ENCODE data around the gene GRAMD1A. TPM values are rescaled to one million over a fixed set of nuclear protein-coding genes. Genes with fewer than 3 reads are reported as not detected.

The GRAMD1A gene
- total and polyA plus RNA-seq, 9 of the 15 experiments (the other 6 are each of a cell fraction or from before 2014, with no cell fraction given), result 1.4 to 63.8 (median 38.5) TPM

GRCh38 chr19:35040826-35041547 is 40.9 kb downstream of the GRAMD1A start (continued):
- TF ChIP-seq GABPA (tag; conservative IDR thresholded peaks at IDR 0.05; ENCODE audit: low read depth) (peak; percentile 70), EP300 (IDR thresholded peaks at IDR 0.05; ENCODE audit: low read length) (peak; percentile 84), PTBP1 (IDR thresholded peaks at IDR 0.05; ENCODE audit: low read depth, low read length) (no peak), THAP12 (CRISPR knock-in tag; IDR thresholded peaks at IDR 0.05) (peak; percentile 25; the same call in 1 of the 2 replicates), ZSCAN29 (IDR thresholded peaks at IDR 0.05) (no peak), SMAD4 (CRISPR knock-in tag; conservative IDR thresholded peaks at IDR 0.05) (peak; percentile 99), NCOA6 (IDR thresholded peaks at IDR 0.05) (no peak), ZNF23 (CRISPR knock-in tag; IDR thresholded peaks at IDR 0.05) (no peak), ESRRA (IDR thresholded peaks at IDR 0.05; ENCODE audit: borderline replicate concordance, low read depth) (peak; percentile 97), ESRRB (CRISPR knock-in tag; IDR thresholded peaks at IDR 0.05; ENCODE audit: borderline replicate concordance) (no peak), CBX3 (IDR thresholded peaks at IDR 0.05; ENCODE audit: borderline replicate concordance in 1 of 2, low read length in 2 of 2) (peak in 1 of 2 experiments; percentile 49; a peak in 1 of 3 replicates), TBP (optimal IDR thresholded peaks at IDR 0.05; ENCODE audit: low read depth, low read length) (peak; percentile 7), RCOR1 (IDR thresholded peaks at IDR 0.05; ENCODE audit: borderline replicate concordance in 1 of 2, low read depth in 2 of 2, low read length in 2 of 2) (peak; percentile 17 to 89; a peak in 2 of 4 replicates), GTF2B (IDR thresholded peaks at IDR 0.05; ENCODE audit: extremely low read depth, insufficient read length) (no peak), MTA2 (IDR thresholded peaks at IDR 0.05; ENCODE audit: low read depth) (peak; percentile 8; the same call in 1 of the 2 replicates)
- TF ChIP-seq, protein P1, sequence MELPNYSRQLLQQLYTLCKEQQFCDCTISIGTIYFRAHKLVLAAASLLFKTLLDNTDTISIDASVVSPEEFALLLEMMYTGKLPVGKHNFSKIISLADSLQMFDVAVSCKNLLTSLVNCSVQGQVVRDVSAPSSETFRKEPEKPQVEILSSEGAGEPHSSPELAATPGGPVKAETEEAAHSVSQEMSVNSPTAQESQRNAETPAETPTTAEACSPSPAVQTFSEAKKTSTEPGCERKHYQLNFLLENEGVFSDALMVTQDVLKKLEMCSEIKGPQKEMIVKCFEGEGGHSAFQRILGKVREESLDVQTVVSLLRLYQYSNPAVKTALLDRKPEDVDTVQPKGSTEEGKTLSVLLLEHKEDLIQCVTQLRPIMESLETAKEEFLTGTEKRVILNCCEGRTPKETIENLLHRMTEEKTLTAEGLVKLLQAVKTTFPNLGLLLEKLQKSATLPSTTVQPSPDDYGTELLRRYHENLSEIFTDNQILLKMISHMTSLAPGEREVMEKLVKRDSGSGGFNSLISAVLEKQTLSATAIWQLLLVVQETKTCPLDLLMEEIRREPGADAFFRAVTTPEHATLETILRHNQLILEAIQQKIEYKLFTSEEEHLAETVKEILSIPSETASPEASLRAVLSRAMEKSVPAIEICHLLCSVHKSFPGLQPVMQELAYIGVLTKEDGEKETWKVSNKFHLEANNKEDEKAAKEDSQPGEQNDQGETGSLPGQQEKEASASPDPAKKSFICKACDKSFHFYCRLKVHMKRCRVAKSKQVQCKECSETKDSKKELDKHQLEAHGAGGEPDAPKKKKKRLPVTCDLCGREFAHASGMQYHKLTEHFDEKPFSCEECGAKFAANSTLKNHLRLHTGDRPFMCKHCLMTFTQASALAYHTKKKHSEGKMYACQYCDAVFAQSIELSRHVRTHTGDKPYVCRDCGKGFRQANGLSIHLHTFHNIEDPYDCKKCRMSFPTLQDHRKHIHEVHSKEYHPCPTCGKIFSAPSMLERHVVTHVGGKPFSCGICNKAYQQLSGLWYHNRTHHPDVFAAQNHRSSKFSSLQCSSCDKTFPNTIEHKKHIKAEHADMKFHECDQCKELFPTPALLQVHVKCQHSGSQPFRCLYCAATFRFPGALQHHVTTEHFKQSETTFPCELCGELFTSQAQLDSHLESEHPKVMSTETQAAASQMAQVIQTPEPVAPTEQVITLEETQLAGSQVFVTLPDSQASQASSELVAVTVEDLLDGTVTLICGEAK (IDR thresholded peaks at IDR 0.05), result 0 out of 2 replicates have a peak, but pooled peaks have one; percentile 20
- TF ChIP-seq, protein P1 (CRISPR knock-in tag; IDR thresholded peaks at IDR 0.05), result no peak
